Urinary bladder (tissue), 2 donors: ENCODE data around the gene PSG3. TPM values are rescaled to one million over a fixed set of nuclear protein-coding genes. Genes with fewer than 3 reads are reported as not detected.

ENCODE experiments used
- polyA plus RNA-seq: library from polyadenylated mRNA; stranded (reverse); fragments of 200-250 nt; gene quantifications from one replicate; pipeline ENCODE4 v1.2.3, GENCODE V29; 2013
- total RNA-seq: library from RNA; depleted of rRNA; stranded (reverse); fragments of >200 nt; gene quantifications from one replicate; pipeline ENCODE4 v1.2.3, GENCODE V29; 2014
- donor health status: healthy.

PSG3 gene
- total and polyA plus RNA-seq, 2 donors: not detected

Other genes starting within 250 kb of the PSG3 start
- gene CEACAM1, start 212.0 kb downstream of the PSG3 start, total RNA-seq: 6.2 TPM
- gene CEACAM1, start 212.0 kb downstream of the PSG3 start, polyA plus RNA-seq: 4.7 TPM
- 0.11 TPM for gene CEACAM8, start 145.6 kb downstream of the PSG3 start, total RNA-seq
- gene CEACAM8, start 145.6 kb downstream of the PSG3 start, polyA plus RNA-seq: not detected
- not detected for gene PSG8, start 25.2 kb upstream of the PSG3 start, total RNA-seq
- not detected for gene PSG8, start 25.2 kb upstream of the PSG3 start, polyA plus RNA-seq
- not detected for gene PSG1, start 139.2 kb upstream of the PSG3 start, total RNA-seq
- gene PSG1, start 139.2 kb upstream of the PSG3 start, polyA plus RNA-seq: not detected
- not detected for gene PSG6, start 177.4 kb upstream of the PSG3 start, total RNA-seq
- gene PSG6, start 177.4 kb upstream of the PSG3 start, polyA plus RNA-seq: not detected
- gene PSG7, start 196.7 kb upstream of the PSG3 start, total RNA-seq: not detected
- not detected for gene PSG7, start 196.7 kb upstream of the PSG3 start, polyA plus RNA-seq